Upper lobe of left lung (tissue), 4 donors: ENCODE results near the gene SH3BP5.

ENCODE experiments used
- EP300 ChIP-seq, 4 donors: sonication (generic); formaldehyde crosslinking; IDR thresholded peaks; one replicate each; pipeline ENCODE4 v1.5.1; 2017; ENCODE audit warnings: antibody characterized with exemption in 4 of 4, control low read depth in 2 of 4
- POLR2AphosphoS5 ChIP-seq, 2 donors: sonication (generic); formaldehyde crosslinking; IDR thresholded peaks; one replicate each; pipeline ENCODE4 v1.5.1; 2017; ENCODE audit warnings: antibody characterized with exemption in 2 of 2
- TF ChIP-seq, protein P1 (sequence below), 6 experiments: fragments of 450-650 bp in 4 of 6; fragments of 200-600 bp in 2 of 6; sonication (generic) in 2 of 6; IDR thresholded peaks; one replicate each; pipeline ENCODE4 v1.5.1; 2016 to 2019; ENCODE audit warnings: antibody characterized with exemption in 6 of 6

GRCh38 chr3:15348246-15348645, 15.9 kb upstream of the SH3BP5 start:
- TF ChIP-seq, protein P1, sequence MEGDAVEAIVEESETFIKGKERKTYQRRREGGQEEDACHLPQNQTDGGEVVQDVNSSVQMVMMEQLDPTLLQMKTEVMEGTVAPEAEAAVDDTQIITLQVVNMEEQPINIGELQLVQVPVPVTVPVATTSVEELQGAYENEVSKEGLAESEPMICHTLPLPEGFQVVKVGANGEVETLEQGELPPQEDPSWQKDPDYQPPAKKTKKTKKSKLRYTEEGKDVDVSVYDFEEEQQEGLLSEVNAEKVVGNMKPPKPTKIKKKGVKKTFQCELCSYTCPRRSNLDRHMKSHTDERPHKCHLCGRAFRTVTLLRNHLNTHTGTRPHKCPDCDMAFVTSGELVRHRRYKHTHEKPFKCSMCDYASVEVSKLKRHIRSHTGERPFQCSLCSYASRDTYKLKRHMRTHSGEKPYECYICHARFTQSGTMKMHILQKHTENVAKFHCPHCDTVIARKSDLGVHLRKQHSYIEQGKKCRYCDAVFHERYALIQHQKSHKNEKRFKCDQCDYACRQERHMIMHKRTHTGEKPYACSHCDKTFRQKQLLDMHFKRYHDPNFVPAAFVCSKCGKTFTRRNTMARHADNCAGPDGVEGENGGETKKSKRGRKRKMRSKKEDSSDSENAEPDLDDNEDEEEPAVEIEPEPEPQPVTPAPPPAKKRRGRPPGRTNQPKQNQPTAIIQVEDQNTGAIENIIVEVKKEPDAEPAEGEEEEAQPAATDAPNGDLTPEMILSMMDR (IDR thresholded peaks at IDR 0.05): no peak
- TF ChIP-seq EP300 (IDR thresholded peaks at IDR 0.05): no peak
- no peak for TF ChIP-seq POLR2AphosphoS5 (IDR thresholded peaks at IDR 0.05)
